Vagina (tissue), 2 donors: ENCODE results near the gene HMHB1. TPM values are rescaled to one million over a fixed set of nuclear protein-coding genes. Genes with fewer than 3 reads are reported as not detected.

Experiments
- DNase-seq, 2 donors: peaks; one replicate each; pipeline ENCODE4 v3.0.0-alpha.2; 2017; ENCODE audit errors: extremely low spot score in 2 of 2
- H3K27ac ChIP-seq: fragments of 200-600 bp; sonication (generic); one replicate; pipeline ENCODE4 v1.5.1; 2019
- H3K27me3 ChIP-seq: fragments of 200-600 bp; sonication (generic); one replicate; pipeline ENCODE4 v1.5.1; 2019
- H3K36me3 ChIP-seq, 2 donors: fragments of 200-600 bp; sonication (generic); one replicate each; pipeline ENCODE4 v1.5.1; 2017 to 2019
- H3K4me1 ChIP-seq: fragments of 200-600 bp; sonication (generic); one replicate; pipeline ENCODE4 v1.5.1; 2019
- H3K4me3 ChIP-seq, 2 donors: fragments of 200-600 bp; sonication (generic); 1 replicate in 1 of 2; 2 replicates in 1 of 2; pipeline ENCODE4 v1.5.1; 2016 to 2019
- H3K9me3 ChIP-seq: fragments of 200-600 bp; sonication (generic); one replicate; pipeline ENCODE4 v1.5.1; 2019
- POLR2A ChIP-seq, 2 donors: fragments of 450-650 bp; IDR thresholded peaks; one replicate each; pipeline ENCODE4 v1.6.1; 2017; ENCODE audit warnings: antibody characterized with exemption in 2 of 2, mild to moderate bottlenecking in 2 of 2, moderate library complexity in 2 of 2
- POLR2AphosphoS5 ChIP-seq, 2 donors: sonication (generic); formaldehyde crosslinking; IDR thresholded peaks; one replicate each; pipeline ENCODE4 v1.9.0; 2017; ENCODE audit warnings: antibody characterized with exemption in 2 of 2, mild to moderate bottlenecking in 2 of 2, low read depth in 1 of 2; ENCODE audit not compliant: insufficient read depth in 1 of 2
- intact Hi-C: fragments of 100-400 bp; cut with DNase I; formaldehyde crosslinking; loops from one replicate; pipeline ENCODE4 v1.15.1; 2023
- total RNA-seq: library from RNA; depleted of rRNA; stranded (reverse); fragments of >200 nt; gene quantifications from one replicate; pipeline ENCODE4 v1.2.3, GENCODE V29; 2016
- TF ChIP-seq, protein P1 (sequence below), 3 experiments: fragments of 450-650 bp in 2 of 3; fragments of 200-600 bp in 1 of 3; sonication (generic) in 1 of 3; IDR thresholded peaks; one replicate each; pipeline ENCODE4 v1.5.1; 2017 to 2019; ENCODE audit warnings: antibody characterized with exemption in 3 of 3, mild to moderate bottlenecking in 2 of 3, moderate library complexity in 2 of 3

The HMHB1 gene
- not detected for total RNA-seq

DNA sequence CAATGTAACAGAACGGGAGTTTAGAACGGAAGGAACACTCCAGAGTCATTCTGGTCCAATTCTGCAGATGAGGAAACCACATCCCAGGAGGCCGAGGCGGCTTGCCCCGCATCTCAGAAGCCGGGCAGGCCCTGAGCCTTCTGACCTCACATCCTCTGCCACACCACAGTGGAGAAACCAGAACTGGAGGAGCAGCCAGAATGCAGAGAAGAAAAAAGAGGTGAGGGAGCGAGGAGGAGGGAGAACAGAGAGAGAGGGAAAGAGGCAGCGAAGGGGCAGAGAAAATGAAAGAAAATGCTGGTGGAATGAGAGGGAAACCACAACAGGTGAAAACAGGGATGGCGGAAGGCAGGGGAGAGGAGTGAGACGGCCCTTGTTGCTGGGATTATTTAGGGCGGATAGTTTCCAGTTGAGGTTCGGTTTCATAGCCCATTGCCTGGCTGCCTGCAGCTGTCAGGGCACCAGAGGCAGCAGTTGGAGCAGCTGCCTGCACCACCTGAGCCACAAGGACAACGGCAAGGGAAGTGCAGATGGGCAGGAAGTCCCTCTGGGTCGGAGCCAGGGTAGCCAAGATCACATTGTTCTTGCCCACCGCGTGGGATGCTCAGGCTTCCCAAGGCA is at the start of gene HMHB1:
HMHB1 (plus strand) TSS at position 77 of the 621 bp plus-strand sequence.
- DNase-seq, result no peak
- intact Hi-C loops, result no loop called here

DNA sequence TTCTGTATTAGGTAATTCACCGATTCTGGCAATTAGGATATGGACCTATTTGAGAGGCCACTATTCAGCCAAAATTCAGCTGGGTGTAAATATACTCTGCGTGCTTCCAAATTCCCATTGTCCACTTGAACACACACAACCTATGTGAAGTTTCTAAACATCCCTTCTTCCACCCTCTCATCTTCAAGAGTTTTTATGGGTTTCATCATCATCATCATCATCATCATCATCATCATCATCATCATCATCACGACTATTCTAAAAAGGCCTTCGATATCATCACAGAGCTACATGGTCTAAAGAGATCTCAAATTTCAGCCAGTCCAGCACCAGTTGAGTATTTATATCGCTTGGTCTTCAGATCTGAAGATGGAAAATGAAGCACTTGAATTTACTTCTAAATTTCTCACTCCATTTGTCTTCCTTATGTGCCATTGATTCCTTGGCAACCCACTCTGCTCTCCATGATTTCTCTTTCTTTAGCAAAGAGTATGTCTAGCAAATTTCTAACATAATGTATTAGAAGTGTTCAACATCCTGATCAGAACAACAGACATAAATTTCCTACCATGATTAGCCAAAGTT is 49.2 kb upstream of the HMHB1 start:
- DNase-seq, result no peak
- Histone ChIP-seq H3K4me3 (no peak overlapping the region), H3K27ac (no peak overlapping the region), H3K4me1 (no peaks in the 10 kb centered on the region), H3K27me3 (no peaks in the 10 kb centered on the region), H3K9me3 (no peaks in the 10 kb centered on the region), H3K36me3 (no peaks in the 10 kb centered on the region)
- intact Hi-C loops, result no loop called here
- TF ChIP-seq, protein P1, sequence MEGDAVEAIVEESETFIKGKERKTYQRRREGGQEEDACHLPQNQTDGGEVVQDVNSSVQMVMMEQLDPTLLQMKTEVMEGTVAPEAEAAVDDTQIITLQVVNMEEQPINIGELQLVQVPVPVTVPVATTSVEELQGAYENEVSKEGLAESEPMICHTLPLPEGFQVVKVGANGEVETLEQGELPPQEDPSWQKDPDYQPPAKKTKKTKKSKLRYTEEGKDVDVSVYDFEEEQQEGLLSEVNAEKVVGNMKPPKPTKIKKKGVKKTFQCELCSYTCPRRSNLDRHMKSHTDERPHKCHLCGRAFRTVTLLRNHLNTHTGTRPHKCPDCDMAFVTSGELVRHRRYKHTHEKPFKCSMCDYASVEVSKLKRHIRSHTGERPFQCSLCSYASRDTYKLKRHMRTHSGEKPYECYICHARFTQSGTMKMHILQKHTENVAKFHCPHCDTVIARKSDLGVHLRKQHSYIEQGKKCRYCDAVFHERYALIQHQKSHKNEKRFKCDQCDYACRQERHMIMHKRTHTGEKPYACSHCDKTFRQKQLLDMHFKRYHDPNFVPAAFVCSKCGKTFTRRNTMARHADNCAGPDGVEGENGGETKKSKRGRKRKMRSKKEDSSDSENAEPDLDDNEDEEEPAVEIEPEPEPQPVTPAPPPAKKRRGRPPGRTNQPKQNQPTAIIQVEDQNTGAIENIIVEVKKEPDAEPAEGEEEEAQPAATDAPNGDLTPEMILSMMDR (IDR thresholded peaks at IDR 0.05), result no peak
- TF ChIP-seq POLR2AphosphoS5 (IDR thresholded peaks at IDR 0.05; ENCODE audit: insufficient read depth in 1 of 2, low read depth in 1 of 2) (no peak), POLR2A (IDR thresholded peaks at IDR 0.05) (no peak)

More for the DNA sequence above, at the start of gene HMHB1:
- no peak within 1 kb of the TSS for H3K4me3 ChIP-seq
- TF ChIP-seq, protein P1 (IDR thresholded peaks at IDR 0.05), result no peak
- TF ChIP-seq POLR2A (IDR thresholded peaks at IDR 0.05), result no peak
- TF ChIP-seq POLR2AphosphoS5 (IDR thresholded peaks at IDR 0.05; ENCODE audit: insufficient read depth in 1 of 2, low read depth in 1 of 2), result no peak
- no peaks in the 10 kb centered on the region for H3K36me3 ChIP-seq
- no peak within 1 kb of the TSS for H3K27ac ChIP-seq
- H3K9me3 ChIP-seq, result no peaks in the 10 kb centered on the region
- no peaks in the 10 kb centered on the region for H3K27me3 ChIP-seq
- H3K4me1 ChIP-seq, result no peaks in the 10 kb centered on the region

- no peaks in the 10 kb centered on the region for H3K36me3 ChIP-seq
- no peak for DNase-seq
- intact Hi-C loops, result no loop called here
- no peak overlapping the region for H3K4me3 ChIP-seq
- no peak for TF ChIP-seq POLR2A (IDR thresholded peaks at IDR 0.05)
- TF ChIP-seq POLR2AphosphoS5 (IDR thresholded peaks at IDR 0.05; ENCODE audit: insufficient read depth in 1 of 2, low read depth in 1 of 2), result no peak
- TF ChIP-seq, protein P1 (IDR thresholded peaks at IDR 0.05), result no peak
- no peaks in the 10 kb centered on the region for H3K9me3 ChIP-seq
- H3K27me3 ChIP-seq, result no peaks in the 10 kb centered on the region
- H3K27ac ChIP-seq, result no peak overlapping the region
- no peaks in the 10 kb centered on the region for H3K4me1 ChIP-seq
Measured at GRCh38 chr5:143767162-143767561, 44.8 kb upstream of the HMHB1 start.

DNA sequence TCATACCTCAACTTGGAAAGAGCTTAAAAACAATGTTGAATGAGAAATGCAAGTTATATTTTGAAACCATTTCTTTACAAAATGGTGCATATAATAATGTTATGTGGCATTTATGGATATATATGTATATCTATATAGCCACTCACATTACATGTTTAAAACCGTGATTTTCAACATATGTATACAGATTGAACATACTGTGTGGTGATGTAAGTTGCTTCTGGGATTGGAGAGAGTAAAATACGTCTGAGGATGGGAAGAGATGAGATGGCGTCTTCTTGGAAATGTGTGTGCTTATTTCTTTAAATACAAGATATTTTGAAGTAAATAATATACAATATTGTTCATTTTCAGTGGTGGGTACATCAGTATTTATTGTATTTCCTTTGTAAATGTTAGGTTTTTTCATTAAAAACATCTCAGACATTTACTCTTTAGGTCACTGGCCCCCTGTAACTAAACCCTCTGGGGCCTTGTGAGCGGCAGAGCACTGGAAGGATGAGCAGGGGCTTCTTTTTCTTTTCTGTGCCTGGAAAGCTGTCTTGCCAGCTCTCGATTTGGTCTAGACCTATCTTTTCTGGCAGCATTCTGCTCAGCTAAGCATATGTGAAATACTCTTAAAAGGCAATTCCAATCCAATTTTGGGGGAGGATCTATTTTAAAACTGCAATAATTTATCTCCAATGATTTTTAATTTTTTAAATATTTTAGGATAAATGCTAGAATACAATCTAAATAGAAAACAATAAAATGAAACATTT is 42.8 kb upstream of the HMHB1 start:
- Histone ChIP-seq H3K27me3 (no peaks in the 10 kb centered on the region), H3K4me1 (no peaks in the 10 kb centered on the region), H3K9me3 (no peaks in the 10 kb centered on the region), H3K27ac (no peak overlapping the region), H3K4me3 (no peak overlapping the region), H3K36me3 (no peaks in the 10 kb centered on the region)
- intact Hi-C loops, result no loop called here
- DNase-seq, result no peak
- TF ChIP-seq, protein P1 (IDR thresholded peaks at IDR 0.05), result no peak

- no peak for DNase-seq
- no peaks in the 10 kb centered on the region for H3K4me1 ChIP-seq
- no peaks in the 10 kb centered on the region for H3K27me3 ChIP-seq
- H3K9me3 ChIP-seq, result no peaks in the 10 kb centered on the region
- H3K36me3 ChIP-seq, result no peaks in the 10 kb centered on the region
- H3K4me3 ChIP-seq, result no peak overlapping the region
- H3K27ac ChIP-seq, result no peak overlapping the region
- intact Hi-C loops, result no loop called here
- TF ChIP-seq, protein P1 (IDR thresholded peaks at IDR 0.05), result no peak
- TF ChIP-seq POLR2AphosphoS5 (IDR thresholded peaks at IDR 0.05; ENCODE audit: insufficient read depth in 1 of 2, low read depth in 1 of 2) (no peak), POLR2A (IDR thresholded peaks at IDR 0.05) (no peak)
Measured at GRCh38 chr5:143770450-143770849, 41.5 kb upstream of the HMHB1 start.
